H1 (cell line): ENCODE results near the gene TAAR8.

Experiments used
- CHD2 ChIP-seq: IDR thresholded peaks from 2 replicates; pipeline ENCODE4 v1.6.1; 2012; ENCODE audit warnings: low read length, improper control_type of control experiment
- FOSL1 ChIP-seq: IDR thresholded peaks from 2 replicates; pipeline ENCODE4 v1.6.1; 2011; ENCODE audit warnings: mild to moderate bottlenecking, low read depth, low read length, moderate library complexity; ENCODE audit not compliant: insufficient read depth
- KDM5A ChIP-seq: fragments of 200-600 bp; IDR thresholded peaks from 2 replicates; pipeline ENCODE4 v1.7.1; 2012; ENCODE audit warnings: mild to moderate bottlenecking, low read length, inconsistent platforms, mixed read lengths
- NRF1 ChIP-seq: IDR thresholded peaks from 2 replicates; pipeline ENCODE4 v1.6.1; 2011; ENCODE audit warnings: mild to moderate bottlenecking, low read depth, low read length, improper control_type of control experiment
- SIX5 ChIP-seq: IDR thresholded peaks from 2 replicates; pipeline ENCODE4 v1.6.1; 2011; ENCODE audit warnings: mild to moderate bottlenecking, low read depth, low read length
- SP1 ChIP-seq: IDR thresholded peaks from 2 replicates; pipeline ENCODE4 v1.6.1; 2011; ENCODE audit warnings: low read depth, low read length
- TF ChIP-seq, protein P1 (sequence below), 3 experiments: IDR thresholded peaks; 1 replicate in 2 of 3; 2 replicates in 1 of 3; pipeline versions ENCODE4 v1.5.1 to v1.6.1; 2011; ENCODE audit warnings: low read length in 3 of 3, mild to moderate bottlenecking in 3 of 3, inconsistent platforms in 2 of 3, low read depth in 1 of 3, moderate library complexity in 1 of 3; ENCODE audit not compliant: insufficient read depth in 1 of 3; ENCODE audit errors: control extremely low read depth in 1 of 3

DNA sequence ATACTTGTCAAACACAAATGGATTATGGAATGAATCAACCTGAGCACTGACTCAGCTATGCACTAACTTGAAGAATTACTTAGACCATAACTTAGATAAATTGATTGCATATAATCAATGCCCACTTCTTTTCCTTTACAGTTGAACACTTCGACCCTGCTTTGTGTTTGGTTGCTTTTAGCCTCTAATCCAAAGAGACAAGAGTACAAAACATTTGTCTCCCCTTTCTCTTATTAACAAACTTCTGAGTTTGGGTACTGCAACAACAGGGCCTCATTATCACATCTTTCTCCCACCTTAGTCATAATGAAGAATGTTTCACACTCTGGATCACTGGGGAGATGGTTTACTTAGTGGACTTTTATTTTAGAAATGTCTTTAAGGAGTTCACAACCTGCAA lies 15.1 kb downstream of the TAAR8 start:
- TF ChIP-seq, protein P1, sequence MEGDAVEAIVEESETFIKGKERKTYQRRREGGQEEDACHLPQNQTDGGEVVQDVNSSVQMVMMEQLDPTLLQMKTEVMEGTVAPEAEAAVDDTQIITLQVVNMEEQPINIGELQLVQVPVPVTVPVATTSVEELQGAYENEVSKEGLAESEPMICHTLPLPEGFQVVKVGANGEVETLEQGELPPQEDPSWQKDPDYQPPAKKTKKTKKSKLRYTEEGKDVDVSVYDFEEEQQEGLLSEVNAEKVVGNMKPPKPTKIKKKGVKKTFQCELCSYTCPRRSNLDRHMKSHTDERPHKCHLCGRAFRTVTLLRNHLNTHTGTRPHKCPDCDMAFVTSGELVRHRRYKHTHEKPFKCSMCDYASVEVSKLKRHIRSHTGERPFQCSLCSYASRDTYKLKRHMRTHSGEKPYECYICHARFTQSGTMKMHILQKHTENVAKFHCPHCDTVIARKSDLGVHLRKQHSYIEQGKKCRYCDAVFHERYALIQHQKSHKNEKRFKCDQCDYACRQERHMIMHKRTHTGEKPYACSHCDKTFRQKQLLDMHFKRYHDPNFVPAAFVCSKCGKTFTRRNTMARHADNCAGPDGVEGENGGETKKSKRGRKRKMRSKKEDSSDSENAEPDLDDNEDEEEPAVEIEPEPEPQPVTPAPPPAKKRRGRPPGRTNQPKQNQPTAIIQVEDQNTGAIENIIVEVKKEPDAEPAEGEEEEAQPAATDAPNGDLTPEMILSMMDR (IDR thresholded peaks at IDR 0.05; ENCODE audit: control extremely low read depth in 1 of 3, insufficient read depth in 1 of 3, low read depth in 1 of 3, low read length in 3 of 3), result no peak
- TF ChIP-seq KDM5A (no peak), CHD2 (no peak), NRF1 (no peak), SP1 (no peak), SIX5 (no peak), FOSL1 (no peak)
